ENCODE data around the gene NDUFAF2.

Gene NDUFAF2

DNA sequence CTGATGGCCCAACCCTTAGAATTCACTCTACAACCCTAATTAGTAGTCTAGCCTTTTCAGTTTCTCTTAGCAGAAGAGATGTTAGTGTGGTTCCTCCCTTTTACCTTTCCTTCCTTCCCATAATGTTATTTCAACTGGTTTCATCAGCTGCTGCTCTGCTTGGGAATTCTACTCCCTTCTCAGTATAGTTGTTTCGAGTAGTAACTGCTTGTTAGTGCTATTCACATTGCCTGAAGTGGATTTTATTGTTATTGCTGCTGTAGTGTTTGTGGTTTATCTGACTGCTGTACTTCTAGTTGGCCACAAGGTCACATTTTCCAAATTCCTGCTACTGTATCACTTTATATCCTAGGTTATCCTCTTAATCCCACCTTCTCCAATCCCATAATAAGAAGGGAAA lies 187.6 kb downstream of the NDUFAF2 start:
- DNase-seq, result no peak

DNA sequence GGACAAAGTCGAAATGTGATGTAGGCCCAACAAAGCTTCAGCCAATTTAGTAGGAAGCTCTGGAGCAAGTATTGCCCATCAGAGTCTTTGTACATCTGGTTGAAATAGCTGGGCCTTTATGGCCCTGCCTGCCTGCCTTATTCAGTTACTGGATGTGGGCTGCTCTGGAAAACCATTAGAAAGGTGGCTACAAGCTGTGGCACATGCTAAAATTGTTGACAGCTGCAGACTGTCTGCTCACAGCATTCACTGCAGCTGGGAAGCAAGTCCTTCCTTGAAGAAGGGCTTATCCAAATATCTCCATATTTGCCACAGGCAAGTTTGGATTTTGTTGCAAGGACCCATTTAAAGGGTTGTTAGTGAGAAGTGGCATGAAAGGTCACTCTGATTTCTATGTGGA lies 192.8 kb downstream of the NDUFAF2 start:
- DNase-seq, result no peak

DNA sequence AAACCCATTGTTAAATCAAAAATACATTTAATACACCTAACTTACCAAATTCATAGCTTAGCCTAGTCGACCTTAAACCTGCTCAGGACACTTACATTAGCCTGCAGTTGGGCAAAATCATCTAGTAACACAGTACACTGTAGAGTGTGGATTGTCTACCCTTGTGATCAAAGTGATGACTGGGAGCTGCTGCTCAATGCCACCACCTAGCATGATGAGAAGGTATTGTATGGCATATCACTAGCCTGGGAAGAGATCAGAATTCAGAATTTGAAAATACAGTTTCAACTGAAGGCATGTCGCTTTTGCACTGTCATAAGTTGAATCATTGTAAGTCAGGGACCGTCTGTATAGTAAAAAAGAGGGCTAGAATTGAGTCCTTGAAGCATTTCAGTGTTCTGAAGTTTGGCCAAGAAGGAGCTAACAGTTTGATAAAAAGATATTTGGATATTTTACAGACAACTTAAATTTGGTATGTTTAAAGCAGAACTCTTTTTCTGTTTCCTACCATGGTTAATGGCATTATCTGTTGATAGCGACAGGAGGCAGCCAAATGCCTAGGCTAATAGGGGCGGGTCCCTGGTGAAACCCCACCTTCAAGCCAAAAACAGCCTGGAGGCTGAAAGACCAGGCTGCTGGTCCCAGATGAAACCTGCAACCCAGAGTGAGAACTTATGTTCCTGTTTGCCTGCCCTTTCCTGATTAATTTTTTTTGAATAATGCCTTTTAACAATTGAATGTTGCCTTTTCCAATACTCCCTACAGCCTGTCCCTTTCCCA lies 194.3 kb downstream of the NDUFAF2 start:
- DNase-seq, result no peak

DNA sequence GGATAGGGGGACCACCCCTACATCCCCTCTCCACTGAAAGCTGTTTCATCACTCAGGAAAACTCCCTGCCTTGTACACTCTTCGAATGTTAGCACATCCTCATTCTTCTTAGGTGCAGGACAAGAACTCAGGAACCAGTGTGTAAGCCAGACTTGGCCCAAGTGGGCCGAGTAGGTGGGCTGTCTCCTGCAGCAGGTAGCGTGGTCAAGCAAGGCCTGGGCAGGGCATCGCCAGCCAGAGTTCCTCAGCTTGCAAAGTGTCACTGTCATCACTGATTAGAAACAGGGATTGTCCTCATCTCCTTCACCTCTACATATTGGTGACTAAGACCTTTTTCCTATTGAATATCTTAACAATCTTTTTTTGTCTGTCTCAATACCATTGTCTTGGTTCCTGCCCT lies 194.9 kb downstream of the NDUFAF2 start:
- DNase-seq, result no peak

DNA sequence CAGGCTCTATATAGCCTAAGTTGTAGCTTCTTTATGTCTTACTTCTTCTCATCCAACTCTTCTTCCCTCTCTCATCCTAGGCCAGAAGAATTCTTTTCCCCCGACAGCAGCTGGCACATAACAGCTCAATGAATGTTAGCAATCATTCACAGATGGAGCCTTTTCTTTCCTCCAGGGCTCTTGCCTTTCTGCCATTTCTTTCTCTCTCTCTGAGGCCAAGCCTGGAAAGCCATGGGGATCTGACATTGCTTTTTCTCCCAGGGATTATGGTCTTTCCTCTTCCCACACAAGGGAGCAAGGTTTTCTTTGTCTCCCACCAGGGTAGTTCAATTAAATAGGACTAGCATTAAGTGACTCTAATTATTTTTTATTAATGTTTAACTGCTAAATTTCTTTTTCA lies 196.8 kb downstream of the NDUFAF2 start:
- DNase-seq, result no peak

DNA sequence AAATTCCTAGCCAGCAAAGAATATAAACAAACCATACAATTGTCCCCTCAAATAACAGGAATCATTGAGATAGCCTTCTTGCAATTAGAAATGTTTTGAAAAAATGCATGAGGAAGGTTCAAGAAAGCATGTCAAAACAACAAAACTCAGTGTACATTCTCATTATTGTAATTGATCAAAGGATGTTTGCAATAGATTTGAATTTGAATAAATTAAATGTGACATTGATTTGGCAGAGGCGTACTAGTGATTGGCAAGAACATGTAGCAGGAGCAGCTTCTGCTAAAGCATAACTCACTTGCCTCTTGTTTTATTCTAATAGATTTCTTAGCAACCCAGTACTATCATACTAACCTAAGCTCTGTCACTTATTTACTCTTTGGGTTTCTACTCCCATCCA lies 197.4 kb downstream of the NDUFAF2 start:
- no peak for DNase-seq

DNA sequence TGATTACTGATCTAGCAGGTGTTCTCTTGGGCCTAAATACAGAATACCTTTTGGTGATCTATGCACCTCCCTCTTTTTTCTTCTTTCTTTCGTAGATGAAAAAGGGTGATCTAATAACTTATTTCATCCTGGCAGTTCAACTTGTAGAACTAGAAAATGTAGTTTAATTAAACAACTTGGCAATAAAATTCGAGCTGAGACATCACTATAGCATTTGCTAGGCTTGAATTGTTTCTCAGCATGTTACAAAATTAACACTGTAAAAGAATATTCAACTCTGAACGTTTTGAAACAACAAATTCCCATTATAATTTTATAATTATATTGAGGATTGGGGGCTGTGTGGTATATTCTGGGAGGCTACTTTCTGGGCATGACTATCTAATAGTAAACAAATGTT lies 197.8 kb downstream of the NDUFAF2 start:
- no peak for DNase-seq

DNA sequence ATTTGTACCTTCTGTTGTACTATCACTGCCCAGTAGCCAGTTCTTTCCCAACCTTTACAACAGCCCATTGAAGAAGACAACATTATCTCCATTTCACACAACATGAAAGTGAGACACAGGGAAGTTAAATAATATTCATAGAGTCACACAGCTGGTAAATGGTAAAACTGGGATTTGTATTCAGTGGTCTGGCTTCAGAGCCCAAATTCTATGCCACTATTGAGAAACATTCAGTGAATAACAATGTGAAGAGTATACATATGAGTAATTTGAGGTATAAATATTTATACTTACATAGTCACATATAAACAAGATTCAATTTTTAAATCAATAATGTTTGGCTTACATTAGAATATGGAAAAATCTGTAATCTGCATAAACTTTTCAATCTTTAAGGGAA lies 203.5 kb downstream of the NDUFAF2 start:
- DNase-seq, result no peak

DNA sequence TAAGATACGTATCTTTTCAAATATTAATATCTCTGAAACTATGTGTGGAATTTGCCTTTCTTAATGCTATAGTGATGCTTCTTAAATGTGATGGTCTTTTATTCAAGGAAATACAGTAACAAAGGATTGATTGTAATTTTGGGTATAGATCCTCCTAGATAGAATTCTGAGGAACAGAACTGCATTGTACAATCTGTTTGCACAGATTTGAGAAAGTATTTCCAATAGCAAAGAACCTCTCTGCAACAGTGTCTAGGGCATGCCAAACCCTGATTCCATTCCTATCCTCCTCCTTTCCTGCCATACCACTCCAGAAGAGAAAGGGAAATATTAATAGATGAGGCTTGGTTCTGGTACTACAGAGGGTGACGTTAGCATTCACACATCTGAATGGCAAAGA lies 206.9 kb downstream of the NDUFAF2 start:
- no peak for DNase-seq

DNA sequence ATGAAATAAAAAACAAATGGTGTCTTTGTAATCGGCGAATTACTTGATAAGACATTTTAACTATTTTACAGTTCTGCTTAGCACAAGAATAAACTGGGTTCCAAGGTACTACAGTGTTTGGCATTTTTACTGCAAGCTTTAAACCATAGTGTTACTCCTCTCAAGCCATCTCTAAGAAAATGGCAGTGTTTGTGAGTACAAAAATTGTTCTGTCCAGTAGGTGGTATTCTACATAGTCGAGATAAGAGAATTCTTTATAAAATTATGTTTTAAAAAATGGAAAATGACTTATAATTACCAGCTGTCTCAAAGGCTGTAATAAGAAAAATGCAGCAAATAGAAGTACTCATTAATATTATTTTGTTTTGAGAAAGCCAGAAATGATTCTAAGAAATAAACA lies 214.1 kb downstream of the NDUFAF2 start:
- no peak for DNase-seq

DNA sequence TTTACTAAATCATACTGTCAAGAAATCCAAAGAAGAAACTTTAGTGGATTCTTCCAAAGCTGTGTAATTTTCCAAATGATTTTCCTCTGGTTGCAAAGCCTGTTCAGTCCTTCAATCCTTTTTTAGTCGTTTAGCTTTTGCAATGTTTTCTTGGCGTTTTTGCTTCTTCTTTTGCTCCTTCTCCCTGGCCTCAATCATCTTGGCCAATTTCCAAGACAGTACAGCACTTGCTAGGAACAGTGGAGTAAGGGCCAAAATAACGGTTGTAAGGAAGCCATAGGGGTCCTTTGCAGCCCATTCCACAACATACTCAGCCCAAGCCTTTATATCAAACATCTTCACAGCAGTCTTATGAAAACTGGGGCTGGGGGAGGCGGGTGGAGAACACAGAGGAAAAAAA lies 214.8 kb downstream of the NDUFAF2 start:
- DNase-seq, result no peak

DNA sequence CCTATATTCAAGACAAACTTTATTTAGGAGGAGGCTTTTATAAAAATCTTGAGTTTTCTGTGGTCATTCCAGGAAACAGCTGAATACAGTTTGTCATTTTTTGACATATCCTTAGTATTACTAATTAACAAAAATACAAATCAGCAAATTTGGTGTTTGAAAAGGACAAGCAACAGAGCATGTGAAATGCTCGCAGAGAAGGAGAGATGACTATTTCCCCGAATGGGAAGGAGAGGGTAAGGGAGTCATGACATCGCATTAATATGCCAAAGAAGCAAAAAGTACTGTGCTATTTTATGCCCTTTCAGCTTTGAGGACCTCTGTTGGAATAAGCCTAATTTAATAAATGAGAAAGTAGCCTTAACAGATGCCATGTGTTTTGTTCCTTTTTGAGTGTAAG lies 215.5 kb downstream of the NDUFAF2 start:
- DNase-seq, result no peak

DNA sequence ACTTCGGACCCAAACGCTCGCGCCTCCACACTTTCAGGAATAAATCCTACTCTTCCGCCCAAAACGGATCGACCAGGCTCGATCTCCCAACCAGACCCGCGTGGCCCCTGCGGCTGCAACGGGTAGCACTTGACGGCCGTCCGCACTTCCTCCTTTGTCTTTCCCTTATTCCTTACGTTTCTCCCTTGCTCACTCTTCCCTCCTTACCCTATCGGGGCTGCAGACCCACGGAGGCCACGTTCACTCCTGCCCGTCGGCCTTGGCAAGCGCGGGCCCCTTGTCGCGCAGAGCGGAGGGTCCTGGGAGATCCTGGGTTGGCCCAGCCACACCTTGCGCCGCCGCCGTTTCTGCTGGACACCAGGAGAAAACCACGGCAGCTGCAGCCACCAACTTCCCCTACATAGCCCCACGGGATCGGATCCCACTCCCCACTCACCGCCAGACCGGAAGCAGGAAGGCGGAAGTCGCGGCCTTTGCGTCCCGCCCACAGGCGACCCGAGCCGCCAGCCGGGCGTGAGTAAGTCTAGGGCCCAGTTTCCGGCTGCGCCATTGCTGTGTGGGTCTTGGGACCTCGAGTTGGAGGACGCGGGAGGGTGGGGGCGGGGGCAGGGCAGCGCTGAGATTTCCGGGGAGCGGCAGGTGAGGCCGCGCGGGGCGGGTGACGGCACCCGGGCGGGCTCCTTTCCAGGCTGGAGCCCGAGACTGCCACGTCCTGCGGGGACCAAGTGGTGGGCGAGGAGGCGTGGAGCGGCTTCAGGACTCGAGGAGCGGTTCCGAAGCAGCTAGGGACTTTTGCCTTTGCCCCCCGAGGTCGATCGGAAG lies 217.2 kb downstream of the NDUFAF2 start, which contains the start of gene SMIM15:
Gene SMIM15 (minus strand): TSS at position 459 of the 822 bp plus-strand sequence. CDS start 2,297 bp downstream, outside the sequence.
- DNase-seq, result peak; percentile 79

DNA sequence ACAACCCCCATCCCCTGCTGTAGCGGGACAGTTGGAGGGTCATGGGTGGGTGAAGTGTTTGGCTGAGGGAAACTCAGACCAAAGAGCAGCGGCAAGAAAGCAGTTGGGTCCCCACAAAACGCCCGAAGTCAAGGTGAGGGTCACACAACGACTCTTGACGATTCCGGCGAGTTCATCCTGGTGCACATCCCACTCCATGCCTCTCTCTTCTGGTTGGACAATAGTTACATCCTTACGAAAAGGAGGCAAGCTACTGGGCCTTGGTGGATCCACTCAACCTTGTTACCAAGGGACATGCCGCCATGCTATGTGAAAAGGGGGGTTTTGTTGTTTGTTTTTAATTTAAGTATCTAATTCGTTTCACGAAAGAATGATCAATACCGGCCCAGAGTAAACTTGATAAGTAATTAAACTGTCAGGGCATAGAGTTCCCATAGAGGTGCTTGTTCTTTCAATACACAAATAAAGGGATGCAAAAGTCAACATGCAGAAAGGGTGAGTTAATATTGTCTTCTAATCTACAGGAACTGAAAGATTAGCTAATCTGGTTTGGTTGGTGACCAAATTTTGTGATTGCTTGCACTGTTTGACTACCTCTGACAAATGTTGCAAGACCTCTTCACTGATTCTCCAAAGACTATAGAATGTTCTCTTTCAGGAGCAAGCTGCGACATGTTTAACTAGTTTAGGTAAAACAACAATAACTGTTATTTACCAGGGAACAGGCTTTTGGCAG lies 218.0 kb downstream of the NDUFAF2 start:
- no peak for DNase-seq

DNA sequence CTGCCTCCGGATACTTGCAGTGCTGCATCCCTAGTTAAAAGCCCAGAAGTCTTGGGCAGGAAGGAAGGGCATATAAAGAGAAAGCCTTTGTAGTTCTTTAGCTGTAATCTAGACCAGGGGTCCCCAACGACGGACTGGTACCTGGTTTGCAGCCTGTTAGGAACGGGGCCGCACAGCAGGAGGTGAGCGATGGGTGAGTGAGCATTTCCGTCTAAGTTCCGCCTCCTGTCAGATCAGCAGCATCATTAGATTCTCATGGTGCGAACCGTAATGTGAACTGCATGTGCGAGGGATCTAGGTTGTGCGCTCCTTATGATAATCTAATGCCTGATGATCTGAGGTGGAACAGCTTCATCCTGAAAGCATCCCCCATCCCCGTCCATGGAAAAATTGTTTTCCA lies 218.9 kb downstream of the NDUFAF2 start:
- DNase-seq, result no peak

DNA sequence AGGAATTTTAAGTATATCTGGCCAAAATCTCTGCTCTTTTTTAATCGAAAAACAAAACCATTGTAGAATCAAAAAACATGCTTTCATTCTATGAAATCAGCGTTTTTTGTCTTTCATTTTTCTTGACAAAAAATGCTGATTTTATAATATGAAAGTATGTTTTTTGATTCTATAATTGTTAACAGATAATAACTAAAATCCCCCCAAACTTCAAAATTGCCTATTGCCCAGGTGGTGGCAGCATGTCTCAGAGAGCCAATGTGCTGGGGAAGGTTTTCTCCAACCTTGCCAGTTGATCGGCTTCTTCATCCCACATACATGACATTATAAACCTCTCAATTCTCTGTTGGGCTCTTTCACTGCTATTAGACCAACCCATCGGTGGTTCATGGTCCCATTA lies 222.4 kb downstream of the NDUFAF2 start:
- no peak for DNase-seq

DNA sequence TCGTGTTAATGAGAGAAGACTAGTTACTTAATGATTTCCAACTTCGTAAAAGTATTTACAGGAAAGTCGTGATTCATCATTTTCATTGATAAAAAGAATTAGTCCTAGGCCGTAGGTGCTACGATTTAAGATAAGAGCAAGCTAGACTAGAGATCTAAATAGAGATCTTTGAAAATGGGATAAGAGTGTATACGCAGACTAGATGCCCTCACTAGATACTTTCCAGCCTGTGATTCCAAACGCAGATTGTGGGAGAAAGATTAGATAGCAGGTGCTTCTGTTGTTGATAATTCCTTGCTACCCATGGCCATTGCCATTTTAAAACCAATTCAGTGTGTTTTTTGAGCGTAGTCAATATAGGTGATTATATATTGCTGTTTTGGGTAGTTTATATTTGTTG lies 223.9 kb downstream of the NDUFAF2 start:
- no peak for DNase-seq

DNA sequence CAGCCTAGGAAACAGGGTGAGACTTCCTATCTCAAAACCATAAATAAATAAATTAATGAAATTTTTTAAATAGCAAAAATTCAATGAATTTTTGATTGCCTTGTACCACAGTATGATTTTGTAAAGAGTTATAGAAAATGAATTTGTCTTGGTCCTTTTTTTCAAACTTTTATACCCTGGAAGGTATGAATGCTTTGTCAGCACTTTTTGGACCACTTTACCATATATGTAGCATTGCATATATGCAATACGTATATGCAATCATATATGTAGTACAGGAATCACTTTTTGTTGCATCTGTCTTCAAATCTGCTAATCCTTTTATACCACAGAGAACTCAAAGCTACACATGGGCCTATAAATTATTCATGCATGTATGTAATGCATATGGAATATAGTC lies 226.5 kb downstream of the NDUFAF2 start:
- DNase-seq, result no peak

DNA sequence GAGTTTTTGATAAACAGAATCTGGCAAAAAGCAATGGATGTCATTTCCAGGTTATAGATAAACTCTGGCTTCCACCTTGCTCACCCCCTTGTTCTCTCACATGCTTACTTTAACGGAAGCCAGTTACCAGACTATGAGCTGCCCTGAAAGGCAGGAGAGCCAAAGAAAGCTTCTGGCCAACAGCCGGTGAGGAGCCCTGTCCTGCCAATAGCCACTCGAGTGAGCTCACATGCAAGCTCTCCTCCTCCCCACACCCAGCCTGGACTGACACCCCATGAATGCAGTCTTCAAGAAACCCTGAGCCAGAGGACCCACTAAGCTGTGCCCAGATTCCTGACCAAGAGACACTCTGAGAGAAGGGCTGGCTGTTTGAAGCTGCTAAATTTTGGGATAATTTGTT lies 231.6 kb downstream of the NDUFAF2 start:
- no peak for DNase-seq

DNA sequence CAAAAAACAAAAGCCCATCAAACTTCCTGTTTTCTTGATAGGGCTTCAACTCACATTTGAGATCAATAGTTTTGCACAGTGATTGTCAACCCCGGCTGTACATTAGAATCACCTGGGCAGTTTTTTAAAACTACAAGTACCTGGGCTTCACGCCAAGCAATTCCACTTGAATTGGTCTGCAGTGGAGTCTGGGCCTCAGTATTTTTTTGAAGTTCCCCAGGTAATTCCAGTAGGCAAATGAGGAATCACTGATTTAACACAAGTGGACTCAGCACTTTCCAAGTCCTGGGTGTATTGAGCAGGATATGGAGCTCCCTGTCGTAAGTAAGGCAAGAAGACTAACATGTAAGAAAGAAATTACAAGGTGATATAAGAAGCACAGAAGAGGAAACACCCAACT lies 232.1 kb downstream of the NDUFAF2 start:
- DNase-seq, result no peak

DNA sequence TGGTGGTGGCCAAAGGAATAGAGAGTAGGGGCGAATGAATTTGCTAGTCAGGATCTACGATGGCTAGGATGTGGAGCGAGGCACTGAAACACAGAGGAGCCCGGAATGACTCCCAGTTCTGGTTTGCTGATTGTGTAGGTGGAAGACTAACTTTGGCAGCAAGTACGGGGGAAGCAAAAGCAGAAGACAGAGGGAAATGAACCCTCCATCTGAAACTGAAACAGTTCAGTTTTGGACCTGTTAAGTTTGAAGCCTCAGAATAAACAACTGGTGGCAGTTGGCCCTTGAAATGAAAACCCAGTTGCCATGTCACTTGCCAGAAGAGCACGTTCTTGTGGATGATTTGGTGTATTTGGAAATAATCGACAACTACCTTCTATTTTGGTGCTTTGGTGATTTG lies 232.7 kb downstream of the NDUFAF2 start:
- no peak for DNase-seq

DNA sequence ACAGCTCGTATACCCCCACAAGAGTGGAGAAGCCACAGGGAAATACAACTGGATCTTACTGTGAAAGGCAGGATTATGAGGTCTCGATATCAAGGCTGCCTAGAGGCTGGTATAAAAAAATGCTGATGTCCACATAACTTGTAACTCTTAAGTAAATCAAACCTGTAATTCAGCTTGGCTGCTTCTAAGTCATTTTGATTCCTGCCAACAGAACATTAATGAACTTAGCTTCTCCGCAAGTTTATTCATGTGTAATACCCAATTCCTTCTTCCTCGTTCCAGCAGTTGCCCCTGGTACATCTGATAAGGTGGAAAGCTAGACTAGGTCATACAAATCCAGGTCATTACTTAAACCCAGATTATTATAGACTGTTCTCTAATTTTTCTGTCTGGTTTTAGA lies 233.7 kb downstream of the NDUFAF2 start:
- no peak for DNase-seq

DNA sequence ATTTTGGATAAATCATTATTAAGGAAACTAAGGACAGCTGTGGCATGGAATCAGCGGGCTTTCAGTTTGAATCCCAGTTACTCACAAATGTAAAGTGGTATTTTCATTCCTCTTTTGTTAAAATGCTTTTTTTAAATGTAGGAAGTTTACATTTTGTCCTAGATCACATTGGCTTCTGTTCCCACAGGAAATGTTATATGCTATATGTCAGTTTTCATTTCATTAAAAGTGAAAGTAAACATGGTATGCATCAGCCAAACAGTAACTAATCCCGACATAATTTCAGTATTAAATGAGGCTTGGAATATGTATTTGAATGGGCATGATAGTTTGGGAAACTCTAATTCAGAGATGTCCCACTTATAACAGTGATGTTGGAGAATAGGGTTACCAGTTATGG lies 235.9 kb downstream of the NDUFAF2 start:
- DNase-seq, result no peak

DNA sequence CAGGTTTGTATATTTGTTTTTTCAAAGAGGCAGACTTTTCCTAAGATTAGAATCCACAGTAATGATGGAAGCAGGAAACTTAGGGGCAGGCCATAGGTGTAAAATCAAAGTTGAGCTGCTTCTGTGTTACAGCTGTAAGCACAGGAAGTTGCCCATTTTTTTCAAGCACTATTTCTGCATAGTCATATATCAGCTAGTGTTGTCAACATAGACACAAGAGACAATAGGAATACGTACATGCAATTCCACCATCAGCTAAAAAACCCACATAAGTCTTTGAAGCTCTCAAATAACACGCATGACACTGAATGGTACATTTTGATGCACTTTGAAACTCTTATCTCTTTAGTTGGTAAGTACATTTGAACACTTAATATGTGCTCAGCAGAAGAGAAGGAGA lies 237.4 kb downstream of the NDUFAF2 start:
- no peak for DNase-seq

Measured in CD4-positive, alpha-beta T cell treated with Interleukin-10 for 1 hour (primary cell).